GM06990 (cell line): Measurements from ENCODE around the gene LRRC32.

Source experiments
- DNase-seq: peaks from one replicate; pipeline ENCODE4 v3.0.0-alpha.2; 2011; ENCODE audit not compliant: insufficient read length; ENCODE audit errors: extremely low read depth
- H3K27me3 ChIP-seq: replicated peaks from 2 replicates; pipeline ENCODE4 v1.6.0; 2011; ENCODE audit warnings: low read length; ENCODE audit not compliant: control insufficient read depth, insufficient read depth
- H3K36me3 ChIP-seq: 2 replicates; pipeline ENCODE4 v1.5.1; 2011; ENCODE audit warnings: low read length; ENCODE audit not compliant: control insufficient read depth, insufficient read depth
- H3K4me3 ChIP-seq: replicated peaks from 2 replicates; pipeline ENCODE4 v1.5.1; 2011; ENCODE audit warnings: low read depth, mild to moderate bottlenecking, control low read depth, low read length
- TF ChIP-seq, protein P1 (sequence below): IDR thresholded peaks from 2 replicates; pipeline ENCODE4 v1.5.1; 2011; ENCODE audit warnings: low read length, control low read depth, mild to moderate bottlenecking, inconsistent platforms; ENCODE audit not compliant: insufficient read depth, poor library complexity, severe bottlenecking

Gene LRRC32

DNA sequence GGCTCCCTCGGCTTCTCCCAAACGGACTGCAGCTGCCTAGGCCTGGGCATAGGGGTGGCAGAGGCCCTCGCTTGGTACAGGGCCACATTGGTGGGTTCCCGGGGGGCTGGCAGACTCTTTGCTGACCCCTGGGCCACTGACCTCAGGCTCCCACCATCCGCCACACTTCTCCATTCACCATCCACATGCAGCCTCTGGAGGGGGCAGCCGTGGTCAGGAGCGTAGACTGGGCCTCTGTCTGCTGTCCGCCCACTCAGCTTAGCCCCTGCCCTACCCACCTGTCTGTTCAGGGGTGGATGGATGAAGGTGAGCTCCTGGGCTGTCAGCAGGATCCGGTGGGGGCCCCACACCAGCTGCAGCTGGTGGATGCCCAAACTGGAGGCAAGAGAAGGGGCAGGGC is 45.7 kb upstream of the LRRC32 start:
- peaks cover 2% of the 10 kb centered on the region for H3K27me3 ChIP-seq
- no peak overlapping the region for H3K4me3 ChIP-seq
- TF ChIP-seq, protein P1, sequence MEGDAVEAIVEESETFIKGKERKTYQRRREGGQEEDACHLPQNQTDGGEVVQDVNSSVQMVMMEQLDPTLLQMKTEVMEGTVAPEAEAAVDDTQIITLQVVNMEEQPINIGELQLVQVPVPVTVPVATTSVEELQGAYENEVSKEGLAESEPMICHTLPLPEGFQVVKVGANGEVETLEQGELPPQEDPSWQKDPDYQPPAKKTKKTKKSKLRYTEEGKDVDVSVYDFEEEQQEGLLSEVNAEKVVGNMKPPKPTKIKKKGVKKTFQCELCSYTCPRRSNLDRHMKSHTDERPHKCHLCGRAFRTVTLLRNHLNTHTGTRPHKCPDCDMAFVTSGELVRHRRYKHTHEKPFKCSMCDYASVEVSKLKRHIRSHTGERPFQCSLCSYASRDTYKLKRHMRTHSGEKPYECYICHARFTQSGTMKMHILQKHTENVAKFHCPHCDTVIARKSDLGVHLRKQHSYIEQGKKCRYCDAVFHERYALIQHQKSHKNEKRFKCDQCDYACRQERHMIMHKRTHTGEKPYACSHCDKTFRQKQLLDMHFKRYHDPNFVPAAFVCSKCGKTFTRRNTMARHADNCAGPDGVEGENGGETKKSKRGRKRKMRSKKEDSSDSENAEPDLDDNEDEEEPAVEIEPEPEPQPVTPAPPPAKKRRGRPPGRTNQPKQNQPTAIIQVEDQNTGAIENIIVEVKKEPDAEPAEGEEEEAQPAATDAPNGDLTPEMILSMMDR = no peak
- H3K36me3 ChIP-seq = no peaks in the 10 kb centered on the region
- no peak for DNase-seq

DNA sequence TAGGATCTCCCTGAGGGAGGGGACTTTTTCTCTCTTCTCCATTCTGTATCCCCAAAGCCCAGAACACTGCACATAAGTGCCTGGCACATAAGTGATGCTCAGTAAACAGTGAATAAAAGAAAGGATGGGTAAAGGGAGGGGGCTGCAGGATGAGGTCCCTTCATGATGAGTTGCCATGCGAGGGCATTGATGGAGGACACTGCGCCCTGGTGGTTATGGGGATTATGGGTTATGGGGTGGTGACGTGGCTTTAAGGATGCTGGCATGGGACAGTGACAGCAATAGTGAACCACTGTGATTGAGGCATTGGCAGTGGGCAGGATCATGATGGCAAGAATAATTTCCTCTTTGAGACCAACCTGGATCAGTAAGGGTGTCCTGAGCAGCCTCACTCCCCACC is 43.9 kb upstream of the LRRC32 start:
- Histone ChIP-seq H3K36me3 (no peaks in the 10 kb centered on the region), H3K27me3 (peaks cover 2% of the 10 kb centered on the region), H3K4me3 (no peak overlapping the region)
- no peak for DNase-seq
- TF ChIP-seq, protein P1 = no peak

DNA sequence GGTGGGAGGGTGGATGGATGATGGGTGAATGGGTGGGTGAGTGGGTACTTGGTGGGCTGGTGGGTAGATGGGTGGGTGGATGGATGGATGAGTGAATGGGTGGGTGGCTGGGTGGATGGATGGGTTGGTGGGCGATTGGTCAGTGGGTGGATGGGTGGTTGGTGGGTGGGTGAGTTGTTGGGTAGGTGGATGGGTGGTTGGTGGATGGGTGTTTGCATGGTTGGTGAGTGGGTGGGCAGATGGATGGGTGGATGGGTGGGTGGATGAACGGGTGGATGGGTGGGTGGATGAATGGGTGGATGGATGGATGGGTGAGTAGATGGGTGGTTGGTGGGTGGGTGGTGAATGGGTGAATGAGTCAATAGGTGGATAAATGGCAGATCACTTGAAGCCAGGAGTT is 43.0 kb upstream of the LRRC32 start:
- TF ChIP-seq, protein P1 = no peak
- Histone ChIP-seq H3K27me3 (peaks cover 2% of the 10 kb centered on the region), H3K4me3 (no peak overlapping the region), H3K36me3 (no peaks in the 10 kb centered on the region)
- no peak for DNase-seq

DNA sequence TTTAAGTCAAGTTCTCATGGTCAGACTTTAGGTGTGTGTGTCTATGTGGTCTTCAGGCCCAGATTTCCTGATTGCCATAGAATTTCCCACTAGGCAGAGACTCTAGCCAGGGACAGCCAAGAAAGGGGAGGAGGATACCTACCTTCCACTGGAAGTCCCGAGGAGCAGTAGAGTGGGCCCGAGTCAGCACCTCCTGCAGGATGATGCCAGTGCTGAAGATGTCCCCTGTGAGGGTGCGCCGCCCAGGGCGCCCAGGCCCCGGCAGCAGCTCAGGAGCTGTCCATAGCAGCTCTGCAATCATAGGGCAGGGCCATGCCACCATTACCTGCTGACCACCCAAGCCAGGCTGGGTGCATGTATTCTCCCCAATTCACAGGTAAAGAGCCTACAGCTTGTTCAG is 41.6 kb upstream of the LRRC32 start:
- peaks cover 2% of the 10 kb centered on the region for H3K27me3 ChIP-seq
- TF ChIP-seq, protein P1 = no peak
- no peak for DNase-seq
- no peak overlapping the region for H3K4me3 ChIP-seq
- no peaks in the 10 kb centered on the region for H3K36me3 ChIP-seq

DNA sequence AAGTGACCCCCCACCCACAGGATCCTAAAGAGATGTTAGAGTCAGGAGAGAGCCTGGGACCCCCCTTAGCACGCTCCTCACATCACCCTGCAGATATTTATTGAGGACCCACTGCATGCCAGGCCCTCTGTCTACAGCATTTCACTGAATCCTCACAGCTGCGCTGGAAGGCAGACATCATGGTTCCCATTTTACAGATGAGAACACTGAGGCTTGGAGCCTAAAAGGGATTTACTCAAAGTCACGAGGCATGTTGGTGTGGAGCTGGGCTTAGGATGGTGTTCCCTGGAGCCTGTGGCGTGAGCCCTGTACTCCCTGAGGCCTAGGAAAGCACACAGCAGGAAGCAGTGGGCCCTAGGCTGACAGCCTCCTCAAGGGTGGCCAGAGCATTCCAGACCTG is 39.2 kb upstream of the LRRC32 start:
- Histone ChIP-seq H3K36me3 (no peaks in the 10 kb centered on the region), H3K27me3 (peaks cover 2% of the 10 kb centered on the region), H3K4me3 (no peak overlapping the region)
- TF ChIP-seq, protein P1 = no peak
- no peak for DNase-seq

DNA sequence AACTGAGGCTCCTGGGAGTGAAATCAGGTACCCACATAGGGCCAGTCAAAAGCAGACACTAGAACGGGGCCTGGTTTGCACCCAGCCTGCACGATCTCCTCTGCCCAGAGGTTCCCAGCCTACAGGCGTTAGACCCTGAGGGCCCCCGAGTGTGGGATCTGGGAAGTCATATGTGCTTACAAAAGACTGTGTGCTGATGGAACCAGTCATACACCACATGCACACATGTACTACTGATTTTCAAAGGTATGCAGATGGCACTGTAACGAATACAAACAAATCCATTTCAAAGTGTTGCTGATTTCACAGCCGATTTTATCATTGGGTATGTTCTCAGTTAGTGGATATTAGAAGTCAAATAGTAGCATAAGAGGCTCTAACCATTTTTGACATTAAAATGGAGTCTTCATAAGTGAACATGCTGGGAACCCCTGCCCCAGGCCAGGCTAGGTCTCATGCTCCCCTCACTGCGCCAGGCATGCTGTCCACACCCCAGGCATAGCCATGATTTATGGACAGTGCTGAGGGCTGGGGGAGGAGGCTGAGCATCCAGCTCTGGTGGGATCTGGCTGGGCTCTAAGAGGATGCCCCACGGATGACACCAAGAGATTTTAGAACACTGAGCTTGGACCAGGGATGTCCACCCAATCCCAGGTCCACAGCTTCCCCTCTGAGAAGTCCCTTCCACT is 38.6 kb upstream of the LRRC32 start:
- Histone ChIP-seq H3K4me3 (no peak overlapping the region), H3K27me3 (peaks cover 2% of the 10 kb centered on the region), H3K36me3 (no peaks in the 10 kb centered on the region)
- TF ChIP-seq, protein P1 = no peak
- DNase-seq = no peak
